HG02642 (cell line): ENCODE results near the gene MIOX.

Experiments used
- ATAC-seq: cut with Tn5 transposase; IDR thresholded peaks from one replicate; pipeline ENCODE4 v1.9.1; 2021; ENCODE audit warnings: mild to moderate bottlenecking; ENCODE audit not compliant: unreplicated experiment, poor library complexity

Gene MIOX

DNA sequence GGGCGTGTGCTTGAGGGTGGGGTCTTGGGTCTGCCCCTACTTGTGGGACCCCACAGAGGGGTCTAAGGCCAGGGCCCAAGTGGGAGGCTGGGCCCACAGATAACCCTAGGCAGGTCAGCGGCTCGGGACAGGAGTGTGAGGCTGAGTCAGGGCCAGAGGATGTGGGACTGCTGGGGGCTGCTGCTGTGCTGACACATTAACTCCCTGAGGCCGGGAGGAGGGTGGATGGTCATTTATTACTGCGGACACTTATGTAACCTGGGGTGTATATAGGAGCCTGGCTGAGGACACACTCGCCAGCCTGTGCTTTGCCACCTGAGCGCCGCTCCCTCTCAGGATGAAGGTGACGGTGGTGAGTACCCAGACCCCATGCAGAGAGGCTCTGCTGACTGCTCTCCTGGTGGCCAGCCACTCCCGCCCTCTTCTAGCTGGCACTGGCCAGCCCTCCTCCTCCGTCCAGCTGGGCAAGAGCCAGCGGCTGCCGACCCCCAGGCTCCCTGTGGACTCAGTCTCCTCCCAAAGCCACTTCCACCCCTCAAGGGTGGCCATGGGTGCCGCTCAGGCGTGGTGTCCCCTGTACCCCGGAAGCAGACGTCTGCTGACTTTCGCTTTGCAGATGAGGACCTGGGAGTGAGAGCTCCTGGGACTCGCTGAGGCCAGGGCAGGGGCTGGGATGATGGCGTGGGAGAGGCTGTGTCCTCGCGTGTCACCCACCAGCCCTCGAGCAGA is at the start of gene MIOX:
Gene MIOX (plus strand): TSS at position 299 of the 729 bp plus-strand sequence. CDS start 39 bp downstream, at position 338.
- ATAC-seq, result no peak

DNA sequence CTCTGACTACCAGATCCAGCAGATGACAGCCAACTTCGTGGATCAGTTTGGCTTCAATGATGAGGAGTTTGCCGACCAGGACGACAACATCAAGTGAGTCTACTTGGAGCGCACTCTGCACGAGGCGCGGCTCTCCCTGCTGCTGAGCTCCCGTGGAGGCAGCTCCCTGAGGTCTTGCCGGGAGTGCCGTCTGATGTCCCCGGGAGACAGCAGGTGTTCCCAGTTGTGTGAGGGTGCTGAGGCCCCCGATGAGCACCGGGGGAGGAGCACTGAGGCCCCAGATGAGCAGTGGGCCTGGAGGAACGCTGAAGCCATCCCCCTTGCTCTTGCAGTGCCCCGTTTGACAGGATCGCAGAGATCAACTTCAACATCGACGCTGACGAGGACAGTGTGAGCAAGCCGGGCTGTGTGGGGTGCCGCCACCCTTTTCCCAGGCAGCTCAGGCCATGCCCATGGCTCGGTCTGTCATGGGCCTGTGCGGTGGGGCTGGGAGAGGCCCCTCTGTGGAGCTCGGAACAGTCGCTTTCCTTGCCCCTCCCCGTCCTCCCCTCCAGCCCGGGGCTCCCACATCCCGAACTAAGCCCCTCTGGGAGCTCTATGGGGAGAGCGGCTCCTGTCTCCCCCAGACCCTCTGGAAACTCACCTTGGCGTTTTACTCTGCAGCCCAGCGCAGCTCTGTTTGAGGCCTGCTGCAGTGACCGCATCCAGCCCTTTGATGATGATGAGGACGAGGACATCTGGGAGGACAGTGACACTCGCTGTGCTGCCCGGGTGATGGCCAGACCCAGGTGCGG is 49.0 kb upstream of the MIOX start:
- no peak for ATAC-seq

DNA sequence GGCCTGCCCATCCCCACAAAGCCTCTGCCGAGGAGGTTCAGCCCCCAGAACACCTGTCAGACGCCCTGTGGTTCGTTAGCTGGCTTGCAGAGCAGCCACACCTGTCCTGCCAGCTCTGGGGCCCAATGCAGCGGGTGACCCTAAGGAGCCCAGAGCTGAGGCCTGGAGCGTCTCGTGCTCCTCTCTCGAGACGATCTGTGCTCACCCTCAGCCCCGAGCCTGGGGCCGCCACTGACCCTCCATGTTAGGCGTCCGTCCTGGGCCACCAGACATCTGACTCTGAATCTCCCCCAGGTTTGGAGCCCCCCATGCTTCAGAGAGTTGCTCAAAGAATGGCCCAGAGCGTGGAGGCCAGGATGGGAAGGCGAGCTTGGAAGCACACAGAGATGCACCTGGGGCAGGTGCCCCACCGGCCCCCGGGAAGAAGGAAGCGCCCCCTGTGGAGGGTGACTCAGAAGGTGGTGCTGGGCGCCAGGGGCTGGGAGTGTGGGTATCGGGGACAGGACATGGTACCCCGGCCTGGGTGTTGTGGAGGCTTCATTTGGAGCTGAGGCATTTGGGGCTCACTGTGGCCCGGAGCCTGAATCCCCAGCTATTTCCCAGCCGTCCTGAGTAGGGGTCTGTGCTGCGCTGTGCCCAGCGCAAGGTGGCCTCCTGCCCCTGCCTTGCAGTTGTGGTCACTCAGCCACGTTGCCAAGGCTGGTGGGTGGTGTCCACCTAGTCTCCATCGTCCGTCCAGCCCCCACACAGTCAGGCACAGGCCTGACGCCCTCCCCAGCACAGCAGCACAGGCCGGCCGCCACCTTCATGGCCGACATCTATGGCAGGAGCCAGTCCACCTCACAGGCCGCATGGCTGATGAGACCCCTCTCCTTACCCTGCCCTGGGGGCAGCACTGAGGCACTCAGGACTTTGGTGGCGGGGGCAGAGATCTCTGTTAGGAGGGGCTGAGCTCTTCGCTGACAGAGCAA is 48.1 kb upstream of the MIOX start:
- no peak for ATAC-seq

DNA sequence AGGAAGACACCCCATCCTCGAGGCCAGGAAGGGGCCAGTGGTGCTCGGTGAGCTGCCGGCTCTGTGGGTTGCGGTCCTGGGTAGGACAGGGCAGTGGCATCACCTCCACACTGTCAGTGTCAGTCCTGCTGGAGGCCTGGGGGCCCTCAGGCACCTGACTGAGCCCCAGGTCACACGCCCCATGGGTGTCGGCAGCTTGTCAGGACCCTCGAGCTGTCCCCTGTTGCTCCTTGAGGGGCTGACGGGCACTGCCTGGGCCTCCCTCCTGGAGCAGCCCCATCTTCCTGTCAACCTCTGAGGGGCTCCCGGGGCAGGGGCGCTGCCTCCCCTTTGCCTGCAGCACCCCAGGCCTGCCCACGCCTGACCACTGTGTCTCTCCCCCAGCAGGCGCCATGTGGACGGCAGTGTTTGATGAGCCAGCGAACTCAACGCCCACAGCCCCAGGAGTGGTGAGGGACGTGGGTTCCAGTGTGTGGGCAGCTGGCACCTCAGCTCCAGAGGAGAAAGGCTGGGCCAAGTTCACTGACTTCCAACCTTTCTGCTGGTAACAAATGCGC is 47.3 kb upstream of the MIOX start:
- no peak for ATAC-seq

DNA sequence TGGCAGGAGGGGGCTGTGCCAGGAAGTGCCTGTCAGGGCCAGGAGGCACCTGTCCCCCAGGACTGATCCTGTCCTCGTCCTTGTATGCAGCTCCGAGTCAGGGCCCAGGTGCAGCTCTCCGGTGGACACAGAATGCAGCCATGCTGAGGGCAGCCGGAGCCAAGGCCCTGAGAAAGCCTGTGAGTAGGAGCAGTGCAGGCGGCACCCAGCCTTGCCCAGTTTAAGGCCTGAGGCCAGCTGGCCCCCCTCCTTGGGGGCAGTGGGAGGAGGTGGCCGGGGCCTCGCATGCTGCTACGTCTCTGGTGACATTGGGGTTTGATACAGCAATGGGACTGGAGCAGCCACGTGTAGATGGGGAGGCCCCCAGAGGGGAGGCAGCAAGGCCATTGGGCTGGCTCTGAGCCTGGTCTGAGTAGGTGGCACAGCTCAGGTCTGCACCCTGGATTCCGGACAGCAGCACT is 46.8 kb upstream of the MIOX start:
- ATAC-seq, result no peak

DNA sequence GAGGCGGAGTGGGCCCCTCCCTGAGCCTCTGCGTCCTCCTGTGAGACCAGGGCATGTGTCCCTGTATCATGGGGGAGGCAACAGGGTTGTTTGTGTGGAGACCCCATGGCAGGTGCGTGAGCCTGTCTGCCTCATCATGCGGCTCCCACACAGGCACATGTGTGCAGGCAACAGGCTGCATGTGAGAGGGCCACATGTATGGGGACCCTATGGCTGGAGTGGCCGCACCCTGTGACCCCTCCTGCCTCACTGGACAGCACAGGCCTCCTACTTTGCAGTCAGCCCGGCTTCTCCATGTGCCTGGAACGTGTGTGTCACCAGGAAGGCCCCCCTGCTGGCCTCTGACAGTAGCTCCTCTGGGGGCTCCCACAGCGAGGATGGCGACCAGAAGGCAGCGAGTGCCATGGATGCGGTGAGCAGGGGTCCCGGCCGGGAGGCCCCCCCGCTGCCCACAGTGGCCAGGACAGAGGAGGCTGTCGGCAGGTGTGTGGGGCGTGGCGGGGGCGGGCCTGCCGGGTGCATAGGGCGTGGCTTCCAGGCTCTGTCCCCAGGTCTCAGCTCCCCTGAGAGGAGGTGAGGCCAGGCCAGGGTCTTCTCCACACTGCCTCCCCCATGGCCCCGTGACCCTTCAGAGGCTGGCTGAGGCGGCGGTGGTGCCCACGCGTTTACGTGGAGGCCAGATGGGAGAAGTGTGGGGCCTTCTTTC is 46.0 kb upstream of the MIOX start:
- no peak for ATAC-seq

DNA sequence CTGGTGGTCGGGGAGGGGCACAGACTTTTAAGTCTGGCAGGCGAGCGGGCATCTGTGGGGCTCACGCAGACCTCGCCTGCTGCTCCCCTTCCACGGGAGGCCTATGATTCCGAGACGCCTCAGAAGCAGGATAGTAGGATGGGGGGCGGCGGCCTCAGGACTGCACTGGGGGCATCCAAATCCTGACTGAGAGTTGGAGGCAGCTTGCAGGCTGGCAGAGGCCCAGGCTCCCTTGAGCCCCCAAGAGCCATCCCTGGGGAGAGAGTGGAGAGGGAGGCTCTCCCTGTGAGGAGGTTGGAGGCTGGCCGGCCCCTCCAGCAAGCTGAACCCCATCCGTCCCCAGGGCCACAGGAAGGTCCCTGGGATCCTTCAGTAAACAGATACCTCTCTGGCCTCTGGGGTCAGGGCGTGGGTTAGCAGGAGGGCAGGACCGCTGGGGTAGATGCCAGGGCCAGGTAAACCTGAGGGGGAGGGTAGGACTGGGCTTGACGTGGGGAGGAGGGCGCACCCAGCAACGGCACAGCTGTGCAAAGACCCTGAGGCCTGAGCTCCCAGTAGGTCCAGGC is 45.1 kb upstream of the MIOX start:
- ATAC-seq, result no peak

DNA sequence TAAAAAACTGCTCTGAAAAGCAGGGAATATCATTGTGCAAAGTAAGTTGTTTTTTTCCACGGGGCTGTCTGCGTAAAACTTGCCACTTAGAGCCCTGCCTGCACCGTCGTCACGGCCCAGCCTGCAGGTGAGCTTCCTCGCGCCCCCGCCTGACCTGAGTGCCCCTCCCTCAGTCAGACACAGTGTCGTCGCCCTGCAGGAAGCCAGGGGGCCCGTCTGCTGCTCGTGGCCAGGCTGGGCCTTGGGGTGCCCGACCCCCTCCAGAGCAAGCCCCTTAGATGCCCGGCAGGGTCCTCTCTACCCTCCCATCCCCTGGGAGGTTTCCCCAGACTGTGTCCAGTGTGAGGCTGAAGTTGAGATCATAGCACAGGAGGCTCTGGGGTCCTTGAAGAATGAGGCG is 43.5 kb upstream of the MIOX start:
- ATAC-seq, result no peak

DNA sequence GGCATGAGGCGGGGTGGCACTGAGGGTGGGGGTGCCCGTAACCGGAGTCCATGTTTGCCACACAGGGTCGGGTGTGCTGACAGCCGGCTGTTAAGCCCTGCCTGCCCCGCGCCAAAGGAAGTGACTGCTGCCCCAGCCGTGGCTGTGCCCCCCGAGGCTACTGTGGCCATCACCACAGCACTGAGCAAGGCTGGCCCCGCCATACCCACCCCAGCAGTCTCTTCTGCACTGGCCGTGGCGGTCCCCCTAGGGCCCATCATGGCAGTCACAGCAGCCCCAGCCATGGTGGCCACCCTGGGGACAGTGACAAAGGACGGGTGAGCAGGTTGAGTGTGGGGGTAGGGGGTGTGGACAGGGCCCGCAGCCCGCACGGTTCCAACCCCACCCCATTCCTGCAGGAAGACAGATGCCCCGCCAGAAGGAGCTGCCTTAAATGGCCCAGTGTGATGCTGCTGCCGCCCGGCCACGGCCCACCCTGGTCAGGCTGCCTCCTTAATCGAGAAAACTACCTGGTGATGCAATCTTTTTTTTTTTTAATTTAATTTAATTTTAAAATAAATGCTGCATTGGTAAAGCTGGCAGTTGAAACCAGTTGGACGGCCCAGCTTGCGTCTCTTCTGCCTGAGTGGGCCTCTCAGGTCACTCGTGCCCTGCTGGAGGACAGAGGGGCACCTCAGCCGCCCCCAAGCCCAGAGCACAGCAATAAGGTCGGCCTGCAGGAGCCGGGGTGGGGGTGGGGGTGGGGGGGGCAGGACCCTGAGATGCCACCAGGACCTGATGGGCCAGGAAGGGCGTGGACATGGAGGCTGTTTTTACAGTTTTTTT is 42.6 kb upstream of the MIOX start:
- no peak for ATAC-seq

DNA sequence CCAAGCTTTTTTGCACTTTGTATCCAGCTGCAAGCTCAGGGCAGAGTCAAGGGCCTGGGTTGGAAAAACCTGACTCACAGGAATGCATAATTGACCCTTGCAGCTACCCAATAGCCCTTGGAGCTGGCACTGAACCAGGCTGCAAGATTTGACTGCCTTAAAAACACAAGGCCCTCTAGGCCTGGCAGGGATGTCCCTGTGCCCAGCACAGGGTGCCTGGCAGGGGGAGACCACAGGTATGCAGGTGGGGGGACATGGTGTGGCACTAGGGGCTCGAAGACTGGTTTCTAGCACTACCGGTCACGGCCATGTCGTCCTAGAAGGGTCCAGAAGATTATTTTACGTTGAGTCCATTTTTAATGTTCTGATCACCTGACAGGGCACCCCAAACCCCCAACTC is 42.0 kb upstream of the MIOX start:
- no peak for ATAC-seq

DNA sequence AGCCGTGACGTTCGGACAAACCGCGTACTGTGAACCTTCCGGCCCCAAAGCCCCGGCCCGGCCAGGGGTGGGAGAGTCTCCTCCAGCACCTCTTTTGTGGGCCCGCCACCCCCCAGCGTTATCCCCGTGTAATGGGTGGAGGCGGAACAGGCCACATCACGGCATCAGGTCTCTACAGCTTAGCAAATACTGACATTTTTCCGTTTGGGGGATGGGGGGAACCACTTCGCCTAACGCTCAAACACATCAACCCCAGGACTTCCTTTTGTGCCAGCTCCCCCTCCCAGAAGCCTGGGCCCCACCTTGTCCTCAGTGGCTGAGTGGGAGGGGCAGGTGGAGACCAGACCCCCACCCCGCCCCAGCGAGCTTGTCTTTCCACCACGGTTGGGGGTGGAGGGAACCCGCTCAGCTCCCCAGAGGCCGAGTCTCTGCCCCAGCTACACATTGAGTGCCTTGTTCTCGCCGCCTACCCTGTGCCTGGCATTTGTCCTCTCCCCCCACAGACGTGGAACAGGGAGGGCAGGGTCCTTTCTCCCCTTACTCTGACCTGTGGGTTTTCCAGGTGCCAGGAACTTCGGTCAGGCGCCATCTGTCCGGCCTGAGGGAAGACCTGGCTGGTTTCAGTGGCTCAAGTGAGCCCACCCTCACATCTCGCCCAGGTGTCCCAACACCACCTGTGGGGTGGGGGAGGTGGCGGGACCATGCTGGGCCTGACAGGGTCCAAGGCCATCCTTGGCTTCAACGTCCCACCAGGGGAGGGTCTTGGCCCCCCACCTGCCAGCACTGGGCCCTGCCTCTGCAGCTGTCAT is 41.4 kb upstream of the MIOX start:
- ATAC-seq, result no peak

DNA sequence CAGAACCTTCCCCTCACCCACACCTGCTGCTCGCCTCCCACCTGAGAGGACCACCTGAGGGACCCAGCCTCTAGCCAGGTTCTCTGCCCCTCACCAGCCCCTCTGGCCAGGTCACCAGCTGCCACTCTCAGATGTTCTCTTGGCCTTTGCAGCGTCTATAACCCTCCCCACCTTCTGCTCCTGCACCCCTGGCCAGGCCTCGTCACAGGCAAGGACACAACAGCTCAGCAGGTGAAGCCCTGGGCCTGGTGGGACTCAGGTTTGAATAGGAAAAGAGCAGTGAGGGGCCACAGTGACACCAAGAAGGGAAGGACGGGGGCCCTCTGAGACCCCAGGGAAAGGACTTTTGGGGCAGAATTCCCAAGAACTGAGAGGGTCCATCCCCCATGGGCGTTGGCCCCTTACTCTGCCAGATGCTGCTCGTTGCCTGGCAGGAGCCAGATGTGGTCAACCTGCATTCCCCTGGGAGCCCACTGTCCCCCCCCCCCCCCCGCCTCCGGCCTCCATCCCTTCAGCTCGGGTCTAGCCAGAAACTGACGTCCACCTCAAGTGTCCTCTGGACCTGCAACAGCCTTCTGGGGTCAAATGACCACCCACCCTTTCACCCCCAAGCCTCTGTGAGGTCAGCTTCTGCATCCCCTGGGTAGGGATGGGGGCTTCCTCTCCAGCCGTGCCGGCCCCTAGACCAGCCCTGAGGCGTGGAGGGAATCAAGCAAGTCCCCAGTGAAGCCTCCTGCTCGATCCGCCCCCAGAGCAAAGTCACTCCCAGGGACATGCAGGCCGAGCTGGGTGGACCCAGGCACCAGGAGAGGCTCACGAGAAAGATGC is 40.6 kb upstream of the MIOX start:
- ATAC-seq, result no peak

DNA sequence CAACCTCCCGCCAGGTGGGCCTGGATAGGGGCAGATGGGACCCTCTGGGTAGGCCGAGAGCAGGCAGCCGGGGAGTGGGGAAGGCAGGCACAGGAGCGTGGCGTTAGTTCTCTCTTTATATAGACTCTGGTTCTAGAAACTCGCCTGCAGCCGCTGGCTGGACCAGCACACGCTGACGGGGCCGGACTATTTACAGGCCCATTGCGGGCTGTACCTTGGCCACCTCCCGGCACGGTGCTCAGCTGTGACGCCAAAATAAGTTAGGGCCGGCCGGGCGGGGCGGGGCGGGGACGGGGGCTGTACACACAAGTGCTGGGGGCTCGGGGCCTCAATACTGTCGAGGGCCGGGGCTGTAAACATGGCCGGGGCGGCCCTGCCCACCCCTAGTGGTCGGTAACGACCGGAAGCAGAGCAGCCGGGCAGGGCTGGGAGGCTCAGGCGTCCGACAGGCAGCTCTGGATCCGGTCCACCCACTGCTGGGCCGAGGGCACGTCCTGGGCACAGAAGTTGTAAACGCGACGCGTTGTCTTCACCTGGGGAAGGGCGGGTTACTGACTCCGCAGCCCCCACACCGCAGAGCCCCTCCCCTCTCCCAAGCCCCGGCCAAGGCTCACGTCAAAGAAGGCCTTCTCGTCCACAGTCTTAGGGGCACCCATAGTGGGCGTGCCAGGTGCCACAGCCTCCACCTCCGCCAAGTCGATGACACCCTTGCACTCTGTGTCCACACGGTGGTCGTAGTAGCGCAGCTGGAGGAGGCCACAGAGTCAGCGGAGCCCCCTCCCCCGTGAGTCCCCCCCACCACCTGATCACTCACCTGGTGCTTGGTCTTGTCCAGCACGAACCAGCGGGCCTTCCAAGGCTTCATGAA is 39.7 kb upstream of the MIOX start:
- no peak for ATAC-seq

DNA sequence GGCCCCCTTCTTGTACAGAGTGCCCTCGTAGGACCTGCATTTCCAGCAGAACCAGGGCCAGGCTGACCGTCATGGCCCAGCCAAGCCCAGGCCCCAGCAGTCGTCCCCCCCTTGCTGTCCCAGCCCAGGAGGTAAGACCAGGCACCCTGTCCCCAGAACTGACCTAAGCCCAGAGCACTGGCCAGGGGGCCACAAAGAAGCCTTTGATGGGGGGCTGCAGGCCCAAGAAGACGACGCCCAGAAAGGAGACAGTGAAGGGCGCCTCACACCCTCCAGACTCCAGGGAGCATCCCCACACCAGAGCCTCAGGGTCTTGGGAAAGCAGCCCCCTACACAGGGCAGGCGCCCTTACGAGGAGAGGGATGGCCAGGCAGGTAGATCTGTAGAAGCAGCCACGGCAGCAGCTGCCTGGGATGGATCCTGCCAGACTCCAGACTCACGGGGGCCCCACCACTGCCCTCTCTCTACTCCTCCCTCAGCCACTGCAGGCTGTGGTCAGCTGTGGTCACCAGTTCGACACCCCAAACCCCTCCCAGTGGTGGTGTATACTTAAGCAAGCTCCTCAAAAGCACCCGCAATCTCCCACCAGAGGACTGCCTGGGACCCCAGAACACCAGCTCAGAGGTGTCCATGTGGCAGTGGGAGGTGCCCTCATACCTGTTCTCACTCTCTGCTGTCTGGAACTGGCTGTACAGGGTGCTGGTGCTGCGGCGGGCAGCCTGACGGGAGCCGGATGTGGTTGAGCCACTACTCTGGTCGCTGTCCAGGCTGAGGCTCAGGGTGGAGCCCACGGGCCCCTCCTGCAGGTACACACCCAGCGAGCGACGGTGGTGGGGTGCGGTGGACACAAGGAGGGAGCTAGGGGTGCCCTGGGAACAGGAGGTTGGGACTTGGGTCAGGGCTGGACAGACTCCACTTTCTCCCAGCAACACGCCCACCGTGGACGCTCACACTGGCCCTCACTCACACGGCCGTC is 38.8 kb upstream of the MIOX start:
- ATAC-seq, result no peak

DNA sequence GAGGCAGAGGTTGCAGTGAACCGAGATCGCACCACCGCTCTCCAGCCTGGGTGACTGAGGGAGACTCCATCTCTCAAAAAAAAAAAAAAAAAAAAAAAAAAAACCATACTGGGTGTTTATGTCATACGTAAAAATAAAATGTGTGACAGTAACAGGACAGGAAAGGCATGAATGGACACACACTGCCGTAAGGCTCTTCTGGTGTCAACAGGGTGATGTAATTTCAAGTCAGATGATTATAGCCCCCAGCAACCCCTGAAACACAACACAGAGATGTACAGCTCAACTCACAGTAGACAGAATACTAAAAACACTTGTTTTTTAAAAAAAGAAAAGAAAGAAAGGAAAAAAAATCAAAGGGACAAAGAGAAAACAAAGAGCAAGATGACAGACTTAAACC is 34.0 kb upstream of the MIOX start:
- ATAC-seq, result no peak
